Neural progenitor cell (in vitro differentiated cells): ENCODE measurements around the gene GOLGA8J. TPM values are rescaled to one million over a fixed set of nuclear protein-coding genes. Genes with fewer than 3 reads are reported as not detected.
"Not testable (repeated sequence)": the region's sequence is repeated elsewhere in the genome, so short reads cannot be mapped to it uniquely, and the experiment has no call there.

Source experiments
- DNase-seq: peaks from one replicate; pipeline ENCODE4 v3.0.0-alpha.2; 2016; ENCODE audit warnings: low spot score
- H2AFZ ChIP-seq: fragments of 200-600 bp; sonication (generic); replicated peaks from 2 replicates; pipeline ENCODE4 v1.6.1; 2016; ENCODE audit warnings: antibody characterized with exemption
- H3F3A ChIP-seq: fragments of 200-600 bp; sonication (generic); 2 replicates; pipeline ENCODE4 v1.6.1; 2016; ENCODE audit warnings: antibody characterized with exemption, low read depth
- H3K27ac ChIP-seq: fragments of 200-600 bp; sonication (generic); 2 replicates; pipeline ENCODE4 v1.5.1; 2016; ENCODE audit warnings: mild to moderate bottlenecking
- H3K27me3 ChIP-seq: fragments of 200-600 bp; sonication (generic); 2 replicates; pipeline ENCODE4 v1.6.1; 2016; ENCODE audit warnings: mild to moderate bottlenecking, moderate library complexity
- H3K36me3 ChIP-seq: fragments of 200-600 bp; sonication (generic); 2 replicates; pipeline ENCODE4 v1.5.1; 2016
- H3K4me1 ChIP-seq: fragments of 200-600 bp; sonication (generic); 2 replicates; pipeline ENCODE4 v1.6.1; 2016; ENCODE audit warnings: mixed run types
- H3K4me2 ChIP-seq: fragments of 200-600 bp; sonication (generic); 2 replicates; pipeline ENCODE4 v1.6.1; 2016
- H3K4me3 ChIP-seq: fragments of 200-600 bp; sonication (generic); 2 replicates; pipeline ENCODE4 v1.5.1; 2016
- H3K79me2 ChIP-seq: fragments of 200-600 bp; sonication (generic); 2 replicates; pipeline ENCODE4 v1.6.1; 2016; ENCODE audit warnings: low read depth
- H3K9ac ChIP-seq: fragments of 200-600 bp; sonication (generic); 2 replicates; pipeline ENCODE4 v1.6.1; 2016
- H3K9me3 ChIP-seq: fragments of 200-600 bp; sonication (generic); 2 replicates; pipeline ENCODE4 v1.5.1; 2016; ENCODE audit warnings: low read depth
- H4K20me1 ChIP-seq: fragments of 200-600 bp; sonication (generic); 2 replicates; pipeline ENCODE4 v1.6.1; 2016; ENCODE audit warnings: low read depth
- H3K27ac Mint-ChIP-seq: 3 replicates; pipeline ENCODE4 v1.8.0; 2021; ENCODE audit warnings: mixed read lengths
- H3K27me3 Mint-ChIP-seq: 2 replicates; pipeline ENCODE4 v1.8.0; 2022; ENCODE audit warnings: low read depth, mild to moderate bottlenecking, inconsistent platforms, moderate library complexity, mixed read lengths; ENCODE audit not compliant: insufficient read depth
- H3K36me3 Mint-ChIP-seq: 3 replicates; pipeline ENCODE4 v1.8.0; 2021; ENCODE audit warnings: mixed read lengths
- H3K4me1 Mint-ChIP-seq: 3 replicates; pipeline ENCODE4 v1.8.0; 2021; ENCODE audit warnings: mixed read lengths
- H3K4me3 Mint-ChIP-seq: 3 replicates; pipeline ENCODE4 v1.8.0; 2021; ENCODE audit warnings: mild to moderate bottlenecking, moderate library complexity, mixed read lengths
- H3K9me3 Mint-ChIP-seq: 3 replicates; pipeline ENCODE4 v1.8.0; 2020; ENCODE audit warnings: mixed read lengths
- CTCF ChIP-seq: fragments of 200-600 bp; sonication (generic); IDR thresholded peaks from 2 replicates; pipeline ENCODE4 v1.5.1; 2017; ENCODE audit warnings: antibody characterized with exemption, mild to moderate bottlenecking
- small RNA-seq: library from RNA; depleted of rRNA; stranded (forward); fragments of <200 nt; gene quantifications from one replicate; pipeline ENCODE3, GENCODE V24; 2015
- total RNA-seq: library from RNA; depleted of rRNA; stranded (reverse); fragments of >200 nt; gene quantifications from 2 replicates; pipeline ENCODE4 v1.2.3, GENCODE V29; 2015; ENCODE audit warnings: low replicate concordance

The GOLGA8J gene
- total RNA-seq, 1 donor from 2014 or later, result not detected

GRCh38 chr15:30103941-30104507, 21.3 kb downstream of the GOLGA8J start:
- not testable (repeated sequence) for H2AFZ ChIP-seq, H3K4me2 ChIP-seq, H3K4me3 Mint-ChIP-seq, H3K36me3 Mint-ChIP-seq, H3F3A ChIP-seq, H3K36me3 ChIP-seq, H3K27me3 ChIP-seq, H3K27me3 Mint-ChIP-seq, H3K4me1 Mint-ChIP-seq, H3K9ac ChIP-seq, H3K79me2 ChIP-seq, H3K9me3 Mint-ChIP-seq, DNase-seq, H3K27ac ChIP-seq, H3K4me3 ChIP-seq, H3K27ac Mint-ChIP-seq, H4K20me1 ChIP-seq, H3K4me1 ChIP-seq, H3K9me3 ChIP-seq

- not testable (repeated sequence) for H3K79me2 ChIP-seq, DNase-seq, H3K36me3 Mint-ChIP-seq, H3K9me3 Mint-ChIP-seq, H3K27ac ChIP-seq, H3K27me3 ChIP-seq, H3K9ac ChIP-seq, H3K4me3 ChIP-seq, H3K36me3 ChIP-seq, H3K27me3 Mint-ChIP-seq, H3K4me1 Mint-ChIP-seq, H4K20me1 ChIP-seq, H3K9me3 ChIP-seq, H3K4me1 ChIP-seq, H3K27ac Mint-ChIP-seq, H3F3A ChIP-seq, H3K4me3 Mint-ChIP-seq, H2AFZ ChIP-seq, H3K4me2 ChIP-seq
Observed at GRCh38 chr15:30110591-30110990, 27.8 kb downstream of the GOLGA8J start.

GRCh38 chr15:30130066-30130465, 47.3 kb downstream of the GOLGA8J start:
- H3K36me3 Mint-ChIP-seq, H3K4me2 ChIP-seq, H3K27me3 ChIP-seq, H3K4me1 Mint-ChIP-seq, H2AFZ ChIP-seq, H3K27ac ChIP-seq, H3K9ac ChIP-seq, H3K36me3 ChIP-seq, H3K9me3 Mint-ChIP-seq, H3K4me3 Mint-ChIP-seq, H3K27me3 Mint-ChIP-seq, H3F3A ChIP-seq, H3K9me3 ChIP-seq, H3K4me1 ChIP-seq, H3K27ac Mint-ChIP-seq, H4K20me1 ChIP-seq, H3K4me3 ChIP-seq, DNase-seq, H3K79me2 ChIP-seq: not testable (repeated sequence)
- TF ChIP-seq CTCF, result peak; percentile 15

- not testable (repeated sequence) for H4K20me1 ChIP-seq, H3K4me1 ChIP-seq, H3K4me2 ChIP-seq, H3K79me2 ChIP-seq, H3K4me3 Mint-ChIP-seq, H3K9ac ChIP-seq, H2AFZ ChIP-seq, H3F3A ChIP-seq, H3K4me1 Mint-ChIP-seq, H3K36me3 ChIP-seq, H3K9me3 Mint-ChIP-seq, H3K9me3 ChIP-seq, H3K4me3 ChIP-seq, H3K27ac Mint-ChIP-seq, H3K27ac ChIP-seq, H3K27me3 Mint-ChIP-seq, H3K36me3 Mint-ChIP-seq, H3K27me3 ChIP-seq, DNase-seq
Observed at GRCh38 chr15:30134751-30135150, 52.0 kb downstream of the GOLGA8J start, which contains the start of gene GOLGA8T. Gene GOLGA8T, plus strand, starts transcription at chr15:30135051. Its CDS starts 98 bp downstream, at chr15:30135149.

Small RNA genes within 50 kb of the gene (small RNA-seq; reads per million reads assigned to genes)
- not detected for gene RF00096
- not detected for gene RN7SL673P

Other genes with a start within 250 kb of the GOLGA8J start
- gene GOLGA8T, start 52.1 kb downstream of the GOLGA8J start, total RNA-seq, result not detected in 2 replicates